Skeletal muscle tissue (tissue), 4 donors: ENCODE measurements around the gene CINP. TPM values are rescaled to one million over a fixed set of nuclear protein-coding genes. Genes with fewer than 3 reads are reported as not detected.

Experiments
- H3K27ac ChIP-seq: one replicate; pipeline ENCODE4 v1.7.0; 2013; ENCODE audit warnings: mild to moderate bottlenecking, low read depth, low read length, inconsistent platforms
- H3K27me3 ChIP-seq, 3 donors: one replicate each; pipeline ENCODE4 v1.7.0; 2013; ENCODE audit warnings: low read length in 3 of 3; ENCODE audit not compliant: control insufficient read depth in 3 of 3, insufficient read depth in 3 of 3
- H3K36me3 ChIP-seq, 3 donors: one replicate each; pipeline ENCODE4 v1.7.0; 2013; ENCODE audit warnings: low read length in 3 of 3; ENCODE audit not compliant: control insufficient read depth in 3 of 3, insufficient read depth in 3 of 3
- H3K4me1 ChIP-seq, 3 donors: one replicate each; pipeline ENCODE4 v1.7.0; 2013; ENCODE audit warnings: low read length in 3 of 3, mild to moderate bottlenecking in 3 of 3; ENCODE audit not compliant: control insufficient read depth in 3 of 3, insufficient read depth in 3 of 3
- H3K4me3 ChIP-seq, 3 donors: one replicate each; pipeline ENCODE4 v1.7.0; 2013; ENCODE audit warnings: low read length in 3 of 3
- H3K9ac ChIP-seq, 3 donors: one replicate each; pipeline ENCODE4 v1.7.0; 2013; ENCODE audit warnings: low read length in 3 of 3, mild to moderate bottlenecking in 3 of 3, moderate library complexity in 2 of 3, low read depth in 1 of 3
- H3K9me3 ChIP-seq, 3 donors: one replicate each; pipeline ENCODE4 v1.7.0; 2013; ENCODE audit warnings: low read length in 3 of 3; ENCODE audit not compliant: control insufficient read depth in 3 of 3
- total RNA-seq: library from RNA; depleted of rRNA; stranded (reverse); fragments of >200 nt; gene quantifications from one replicate; pipeline ENCODE4 v1.2.3, GENCODE V29; 2014
- donor health status: Osteomylitis.

Gene CINP
- total RNA-seq, 1 donor from 2014 or later, result 24.0 TPM

GRCh38 chr14:102326583-102326982 is 36.1 kb downstream of the CINP start:
- no peak overlapping the region for H3K9ac ChIP-seq
- H3K4me1 ChIP-seq, result peaks cover 3 to 6% (median 3%) of the 10 kb centered on the region in 3 donors
- no peaks in the 10 kb centered on the region for H3K9me3 ChIP-seq
- H3K4me3 ChIP-seq, result no peak overlapping the region
- H3K27me3 ChIP-seq, result no peaks in the 10 kb centered on the region
- H3K36me3 ChIP-seq, result peaks cover 13 to 24% (median 15%) of the 10 kb centered on the region in 3 donors
- no peak overlapping the region for H3K27ac ChIP-seq

- Histone ChIP-seq H3K4me3 (no peak overlapping the region), H3K36me3 (peaks cover 10 to 22% (median 13%) of the 10 kb centered on the region in 3 donors), H3K27me3 (no peaks in the 10 kb centered on the region), H3K9me3 (no peaks in the 10 kb centered on the region), H3K9ac (no peak overlapping the region), H3K27ac (no peak overlapping the region), H3K4me1 (peaks cover 4 to 11% (median 6%) of the 10 kb centered on the region in 3 donors)
Measured at GRCh38 chr14:102325791-102326345, 36.8 kb downstream of the CINP start.

GRCh38 chr14:102323102-102323501 is 39.6 kb downstream of the CINP start:
- Histone ChIP-seq H3K27ac (peak overlapping the region; percentile 29), H3K9ac (peak overlapping the region in 1 of 3 donors; percentile 25), H3K9me3 (no peaks in the 10 kb centered on the region), H3K36me3 (peaks cover 10 to 22% (median 13%) of the 10 kb centered on the region in 3 donors), H3K4me3 (no peak overlapping the region), H3K27me3 (no peaks in the 10 kb centered on the region), H3K4me1 (peaks cover 21 to 33% (median 26%) of the 10 kb centered on the region in 3 donors)

- Histone ChIP-seq H3K4me3 (no peak overlapping the region), H3K36me3 (peaks cover 10 to 16% (median 11%) of the 10 kb centered on the region in 3 donors), H3K9ac (peak overlapping the region in 1 of 3 donors; percentile 1), H3K4me1 (peaks cover 26 to 43% (median 36%) of the 10 kb centered on the region in 3 donors), H3K9me3 (no peaks in the 10 kb centered on the region), H3K27ac (no peak overlapping the region), H3K27me3 (no peaks in the 10 kb centered on the region)
Measured at GRCh38 chr14:102321456-102322422, 41.0 kb downstream of the CINP start.

- H3K9me3 ChIP-seq, result no peaks in the 10 kb centered on the region
- peak overlapping the region; percentile 95 to 98 (median 98) for H3K9ac ChIP-seq
- H3K4me1 ChIP-seq, result peaks cover 33 to 50% (median 44%) of the 10 kb centered on the region in 3 donors
- no peaks in the 10 kb centered on the region for H3K27me3 ChIP-seq
- peak overlapping the region; percentile 84 to 91 (median 88) for H3K4me3 ChIP-seq
- H3K36me3 ChIP-seq, result peaks cover 2 to 9% (median 3%) of the 10 kb centered on the region in 3 donors
- peak overlapping the region; percentile 97 for H3K27ac ChIP-seq
Measured at GRCh38 chr14:102320671-102321455, 41.8 kb downstream of the CINP start.

- Histone ChIP-seq H3K27ac (peak overlapping the region; percentile 97), H3K36me3 (peaks cover 0 to 9% (median 3%) of the 10 kb centered on the region in 3 donors), H3K9me3 (no peaks in the 10 kb centered on the region), H3K27me3 (no peaks in the 10 kb centered on the region), H3K4me3 (peak overlapping the region; percentile 84 to 91 (median 88)), H3K9ac (peak overlapping the region; percentile 95 to 98 (median 98)), H3K4me1 (peaks cover 36 to 56% (median 46%) of the 10 kb centered on the region in 3 donors)
Measured at GRCh38 chr14:102320033-102320660, 42.5 kb downstream of the CINP start.

DNA sequence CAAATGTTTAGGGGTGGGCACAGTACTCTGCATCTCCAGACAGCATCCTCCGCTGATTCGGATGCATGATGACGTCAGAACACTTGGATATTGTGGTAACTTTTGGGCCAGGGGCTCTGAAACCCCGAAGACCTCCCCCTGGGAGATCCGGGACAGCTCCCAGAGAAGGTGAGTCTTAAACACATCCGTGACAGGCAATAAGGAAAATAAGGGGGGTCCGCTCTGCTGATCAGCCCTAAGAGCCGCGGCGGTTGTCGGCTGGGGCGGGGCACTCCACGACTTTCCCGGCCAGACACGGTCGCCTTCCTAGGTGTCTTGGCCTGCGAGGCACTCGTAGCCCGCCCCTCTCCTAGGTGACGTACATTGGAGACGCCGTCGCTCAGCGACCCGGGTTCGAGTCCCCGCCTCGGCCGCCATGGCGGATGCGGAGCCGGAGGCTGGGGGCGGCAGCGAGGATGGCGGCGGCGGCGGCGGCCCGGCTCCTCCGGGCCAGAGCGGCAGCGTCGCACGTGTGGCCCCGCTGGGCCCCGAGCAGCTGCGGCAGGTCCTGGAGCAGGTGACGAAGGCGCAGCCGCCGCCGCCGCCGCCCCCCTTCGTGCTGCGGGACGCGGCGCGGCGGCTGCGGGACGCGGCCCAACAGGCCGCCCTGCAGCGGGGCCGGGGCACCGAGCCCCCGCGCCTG is 43.2 kb downstream of the CINP start, which contains the start of gene ZNF839:
ZNF839 (plus strand) TSS at position 396 of the 682 bp plus-strand sequence; CDS start at position 416, 20 bp downstream.
- Histone ChIP-seq H3K9ac (peak within 1 kb of the TSS; percentile 95 to 98 (median 98)), H3K27ac (peak within 1 kb of the TSS; percentile 97), H3K4me1 (peaks cover 41 to 60% (median 50%) of the 10 kb centered on the region in 3 donors)

GRCh38 chr14:102318781-102319276 is 43.9 kb downstream of the CINP start:
- H3K27ac ChIP-seq, result peak overlapping the region; percentile 97
- no peaks in the 10 kb centered on the region for H3K27me3 ChIP-seq
- no peaks in the 10 kb centered on the region for H3K9me3 ChIP-seq
- peak overlapping the region; percentile 90 to 98 (median 92) for H3K9ac ChIP-seq
- H3K4me1 ChIP-seq, result peaks cover 44 to 64% (median 53%) of the 10 kb centered on the region in 3 donors
- H3K36me3 ChIP-seq, result peaks cover 0 to 9% (median 3%) of the 10 kb centered on the region in 3 donors
- peak overlapping the region; percentile 84 to 91 (median 85) for H3K4me3 ChIP-seq

More for the DNA sequence above, 43.2 kb downstream of the CINP start, which contains the start of gene ZNF839:
- Histone ChIP-seq H3K4me3 (peak within 1 kb of the TSS; percentile 84 to 91 (median 88)), H3K9me3 (no peaks in the 10 kb centered on the region), H3K36me3 (peaks cover 0 to 9% (median 3%) of the 10 kb centered on the region in 3 donors), H3K27me3 (no peaks in the 10 kb centered on the region)
